22Rv1 (cell line): Measurements from ENCODE around the gene NIT2.

Source experiments
- ZFX ChIP-seq: fragments of 450-650 bp; IDR thresholded peaks from 2 replicates; pipeline ENCODE4 v1.6.1; 2017; ENCODE audit warnings: antibody characterized with exemption, borderline replicate concordance
- TF ChIP-seq, protein P1 (sequence below): fragments of 450-650 bp; IDR thresholded peaks from 2 replicates; pipeline ENCODE4 v1.5.1; 2017; ENCODE audit warnings: mild to moderate bottlenecking

DNA sequence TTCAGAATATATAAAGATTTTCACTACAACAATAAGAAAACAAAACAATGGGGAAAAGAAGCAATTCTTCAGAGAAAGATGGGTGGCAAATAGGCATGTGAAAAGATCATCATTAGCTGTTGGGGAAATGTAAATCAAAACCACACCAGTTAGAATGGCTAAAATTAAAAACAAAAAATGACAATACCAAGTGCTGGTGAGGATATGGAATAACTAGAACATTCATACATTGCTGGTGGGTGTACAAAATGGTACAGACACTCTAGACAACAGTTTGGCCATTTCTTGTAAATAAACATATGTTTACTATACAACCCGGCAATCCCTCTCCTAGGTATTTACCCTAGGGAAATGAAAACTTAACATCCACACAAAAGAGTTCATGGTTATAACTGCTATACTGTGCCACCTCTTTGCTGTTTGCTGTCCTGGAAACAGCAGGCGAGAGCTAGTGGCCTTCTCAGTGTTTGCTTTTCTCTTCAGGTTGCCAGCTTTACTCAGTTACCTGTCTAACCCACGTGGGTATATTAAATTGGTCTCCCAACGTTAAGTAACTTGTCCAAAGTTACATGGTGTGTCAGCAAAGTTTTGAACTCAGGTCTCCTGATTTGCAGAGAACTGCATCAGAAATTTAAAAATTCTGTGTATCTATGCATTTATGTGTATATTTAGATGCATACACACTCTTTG lies 4.6 kb upstream of the NIT2 start:
- TF ChIP-seq, protein P1, sequence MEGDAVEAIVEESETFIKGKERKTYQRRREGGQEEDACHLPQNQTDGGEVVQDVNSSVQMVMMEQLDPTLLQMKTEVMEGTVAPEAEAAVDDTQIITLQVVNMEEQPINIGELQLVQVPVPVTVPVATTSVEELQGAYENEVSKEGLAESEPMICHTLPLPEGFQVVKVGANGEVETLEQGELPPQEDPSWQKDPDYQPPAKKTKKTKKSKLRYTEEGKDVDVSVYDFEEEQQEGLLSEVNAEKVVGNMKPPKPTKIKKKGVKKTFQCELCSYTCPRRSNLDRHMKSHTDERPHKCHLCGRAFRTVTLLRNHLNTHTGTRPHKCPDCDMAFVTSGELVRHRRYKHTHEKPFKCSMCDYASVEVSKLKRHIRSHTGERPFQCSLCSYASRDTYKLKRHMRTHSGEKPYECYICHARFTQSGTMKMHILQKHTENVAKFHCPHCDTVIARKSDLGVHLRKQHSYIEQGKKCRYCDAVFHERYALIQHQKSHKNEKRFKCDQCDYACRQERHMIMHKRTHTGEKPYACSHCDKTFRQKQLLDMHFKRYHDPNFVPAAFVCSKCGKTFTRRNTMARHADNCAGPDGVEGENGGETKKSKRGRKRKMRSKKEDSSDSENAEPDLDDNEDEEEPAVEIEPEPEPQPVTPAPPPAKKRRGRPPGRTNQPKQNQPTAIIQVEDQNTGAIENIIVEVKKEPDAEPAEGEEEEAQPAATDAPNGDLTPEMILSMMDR = no peak
- no peak for TF ChIP-seq ZFX
